Calu3 (cell line): ENCODE data around the gene TMPRSS11D. TPM values are rescaled to one million over a fixed set of nuclear protein-coding genes. Genes with fewer than 3 reads are reported as not detected.

Experiments
- BruUV-seq: library from RNA; stranded (reverse); fragments of 400-500 nt; replicated peaks from 2 replicates; lab custom pipeline; 2021; lab: Mats Ljungman, UMichigan
- CTCF ChIA-PET: fragments of 300-600 bp; sonication (Branson Sonifier 250); formaldehyde crosslinking; loops from one replicate; lab custom pipeline; 2022; ENCODE audit warnings: antibody characterized with exemption; lab: Charles Lee
- DNase-seq: peaks from one replicate; pipeline ENCODE4 v3.0.0; 2022
- H3K27ac Mint-ChIP-seq: one replicate; pipeline ENCODE4 v1.8.0; 2022; ENCODE audit warnings: mixed read lengths; ENCODE audit not compliant: unreplicated experiment
- H3K27me3 Mint-ChIP-seq: one replicate; pipeline ENCODE4 v1.8.0; 2022; ENCODE audit warnings: mixed read lengths; ENCODE audit not compliant: unreplicated experiment
- H3K36me3 Mint-ChIP-seq: one replicate; pipeline ENCODE4 v1.8.0; 2022; ENCODE audit warnings: mild to moderate bottlenecking, moderate library complexity, mixed read lengths; ENCODE audit not compliant: insufficient read depth, unreplicated experiment
- H3K4me1 Mint-ChIP-seq: one replicate; pipeline ENCODE4 v1.8.0; 2022; ENCODE audit warnings: mild to moderate bottlenecking, low read depth, mixed read lengths; ENCODE audit not compliant: unreplicated experiment
- H3K4me3 Mint-ChIP-seq: one replicate; pipeline ENCODE4 v1.8.0; 2022; ENCODE audit warnings: mild to moderate bottlenecking, low read depth, moderate library complexity, mixed read lengths; ENCODE audit not compliant: unreplicated experiment
- H3K9me3 Mint-ChIP-seq: one replicate; pipeline ENCODE4 v1.8.0; 2022; ENCODE audit warnings: low read depth, mixed read lengths; ENCODE audit not compliant: unreplicated experiment
- intact Hi-C: fragments of 100-400 bp; cut with micrococcal nuclease; formaldehyde crosslinking; loops from one replicate; pipeline ENCODE4 v1.10.0; 2022; ENCODE audit not compliant: unreplicated experiment
- total RNA-seq: library from RNA; stranded (reverse); gene quantifications from 2 replicates; pipeline ENCODE4 v1.2.3, GENCODE V29; 2022
- TF ChIP-seq, protein P1 (sequence below): fragments of 200-600 bp; IDR thresholded peaks from one replicate; pipeline ENCODE4 v1.8.0; 2022; ENCODE audit warnings: antibody characterized with exemption; ENCODE audit not compliant: unreplicated experiment

TMPRSS11D gene
- total RNA-seq, 1 experiment from 2014 or later, result not detected

GRCh38 chr4:67787311-67787710 is 96.5 kb downstream of the TMPRSS11D start:
- BruUV-seq, result no TSS peak

DNA sequence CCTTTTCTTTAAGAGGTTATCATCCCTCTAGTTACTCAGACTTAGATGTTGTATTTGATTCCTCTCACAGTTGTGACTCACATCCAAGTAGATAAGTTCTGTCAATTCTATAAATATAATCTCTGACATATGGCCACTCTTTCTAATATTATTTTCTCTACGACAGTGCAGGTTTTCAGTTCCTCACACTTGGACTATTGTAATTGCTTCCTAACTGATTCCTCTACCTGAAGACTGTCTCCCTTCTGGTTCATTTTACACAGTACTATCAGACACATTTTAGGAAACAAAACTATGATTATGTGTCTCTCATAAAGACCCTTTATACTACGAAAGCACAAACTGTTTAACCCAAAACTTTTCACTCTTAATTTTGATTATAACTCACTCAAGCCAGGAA is 98.3 kb downstream of the TMPRSS11D start:
- H3K36me3 Mint-ChIP-seq, result no peaks in the 10 kb centered on the region
- TF ChIP-seq, protein P1, sequence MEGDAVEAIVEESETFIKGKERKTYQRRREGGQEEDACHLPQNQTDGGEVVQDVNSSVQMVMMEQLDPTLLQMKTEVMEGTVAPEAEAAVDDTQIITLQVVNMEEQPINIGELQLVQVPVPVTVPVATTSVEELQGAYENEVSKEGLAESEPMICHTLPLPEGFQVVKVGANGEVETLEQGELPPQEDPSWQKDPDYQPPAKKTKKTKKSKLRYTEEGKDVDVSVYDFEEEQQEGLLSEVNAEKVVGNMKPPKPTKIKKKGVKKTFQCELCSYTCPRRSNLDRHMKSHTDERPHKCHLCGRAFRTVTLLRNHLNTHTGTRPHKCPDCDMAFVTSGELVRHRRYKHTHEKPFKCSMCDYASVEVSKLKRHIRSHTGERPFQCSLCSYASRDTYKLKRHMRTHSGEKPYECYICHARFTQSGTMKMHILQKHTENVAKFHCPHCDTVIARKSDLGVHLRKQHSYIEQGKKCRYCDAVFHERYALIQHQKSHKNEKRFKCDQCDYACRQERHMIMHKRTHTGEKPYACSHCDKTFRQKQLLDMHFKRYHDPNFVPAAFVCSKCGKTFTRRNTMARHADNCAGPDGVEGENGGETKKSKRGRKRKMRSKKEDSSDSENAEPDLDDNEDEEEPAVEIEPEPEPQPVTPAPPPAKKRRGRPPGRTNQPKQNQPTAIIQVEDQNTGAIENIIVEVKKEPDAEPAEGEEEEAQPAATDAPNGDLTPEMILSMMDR, result no peak
- DNase-seq, result no peak
- H3K4me1 Mint-ChIP-seq, result no peaks in the 10 kb centered on the region
- no TSS peak for BruUV-seq
- intact Hi-C loops, result no loop called here
- no peaks in the 10 kb centered on the region for H3K27me3 Mint-ChIP-seq
- no peaks in the 10 kb centered on the region for H3K9me3 Mint-ChIP-seq
- H3K4me3 Mint-ChIP-seq, result no peak overlapping the region
- CTCF ChIA-PET, result no interaction called here
- H3K27ac Mint-ChIP-seq, result no peak overlapping the region

More at GRCh38 chr4:67787311-67787710, 96.5 kb downstream of the TMPRSS11D start:
- Mint-ChIP-seq H3K27ac (no peak overlapping the region), H3K4me3 (no peak overlapping the region), H3K9me3 (no peaks in the 10 kb centered on the region), H3K36me3 (no peaks in the 10 kb centered on the region), H3K4me1 (no peaks in the 10 kb centered on the region), H3K27me3 (no peaks in the 10 kb centered on the region)
- intact Hi-C loops, result no loop called here
- CTCF ChIA-PET, result no interaction called here
- TF ChIP-seq, protein P1, result no peak
- DNase-seq, result no peak

DNA sequence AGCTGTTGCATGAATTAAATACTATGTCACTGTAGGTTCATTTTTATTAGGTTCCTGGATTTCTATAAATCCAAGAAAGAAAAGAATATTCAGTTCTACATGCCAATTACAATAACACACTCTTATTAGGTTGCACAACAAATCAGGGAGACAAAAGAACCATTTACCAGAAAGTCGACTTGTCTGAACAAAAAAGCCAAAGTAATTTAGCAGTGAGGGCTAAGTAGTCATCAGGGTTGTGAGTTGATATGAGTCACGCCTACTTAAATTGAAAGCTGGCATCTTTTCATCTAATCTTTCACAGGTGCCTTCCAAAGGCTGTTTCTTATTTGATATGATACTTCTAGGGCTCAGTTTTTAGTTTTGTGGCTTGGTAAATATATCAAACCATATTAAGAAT is 104.2 kb downstream of the TMPRSS11D start:
- Mint-ChIP-seq H3K4me3 (no peak overlapping the region), H3K9me3 (peaks cover 2% of the 10 kb centered on the region), H3K27ac (no peak overlapping the region), H3K4me1 (no peaks in the 10 kb centered on the region), H3K27me3 (no peaks in the 10 kb centered on the region), H3K36me3 (no peaks in the 10 kb centered on the region)
- TF ChIP-seq, protein P1, result no peak
- no peak for DNase-seq
- no TSS peak for BruUV-seq
- CTCF ChIA-PET, result no interaction called here
- intact Hi-C loops, result no loop called here

- Mint-ChIP-seq H3K4me1 (no peaks in the 10 kb centered on the region), H3K27ac (no peak overlapping the region), H3K9me3 (peaks cover 2% of the 10 kb centered on the region), H3K27me3 (no peaks in the 10 kb centered on the region), H3K36me3 (no peaks in the 10 kb centered on the region), H3K4me3 (no peak overlapping the region)
- CTCF ChIA-PET, result no interaction called here
- intact Hi-C loops, result no loop called here
- DNase-seq, result no peak
- no TSS peak for BruUV-seq
- TF ChIP-seq, protein P1, result no peak
Observed at GRCh38 chr4:67776746-67777145, 107.1 kb downstream of the TMPRSS11D start.

Other genes starting within 250 kb of the TMPRSS11D start
- 66.1 and 70.7 TPM in 2 replicates for gene UBA6, start 182.8 kb downstream of the TMPRSS11D start, total RNA-seq
- gene GNRHR, start 129.6 kb downstream of the TMPRSS11D start, total RNA-seq, result not detected in 2 replicates
- not detected in 2 replicates for gene TMPRSS11A, start 79.5 kb upstream of the TMPRSS11D start, total RNA-seq
- gene TMPRSS11F, start 245.9 kb upstream of the TMPRSS11D start, total RNA-seq, result not detected in 2 replicates